K562 (cell line): Measurements from ENCODE around the gene FAM200A.

Experiments
- KLF6 ChIP-seq: fragments of 250-450 bp; sonication (Bioruptor Pico); IDR thresholded peaks from 2 replicates; pipeline ENCODE4 v1.4.0; 2020; ENCODE audit warnings: mild to moderate bottlenecking, moderate library complexity, borderline replicate concordance
- POLR2A ChIP-seq: fragments of 450-650 bp; conservative IDR thresholded peaks from 2 replicates; pipeline ENCODE4 v1.6.1; 2016
- PRDM10 ChIP-seq: fragments of 450-650 bp; IDR thresholded peaks from 2 replicates; pipeline ENCODE4 v1.6.1; 2018; ENCODE audit not compliant: partially characterized antibody
- SREBF2 ChIP-seq: sonication (generic); formaldehyde crosslinking; IDR thresholded peaks from 2 replicates; pipeline ENCODE4 v1.4.0; 2020; ENCODE audit warnings: mild to moderate bottlenecking, missing genetic modification reagents

- TF ChIP-seq POLR2A (no peak), KLF6 (CRISPR knock-in tag) (no peak), PRDM10 (no peak), SREBF2 (CRISPR knock-in tag) (no peak)
Observed at GRCh38 chr7:99571768-99572167, 19.9 kb upstream of the FAM200A start.
